GM21619 (cell line): ENCODE measurements around the gene NOTCH3.

Experiments used
- ATAC-seq: cut with Tn5 transposase; IDR thresholded peaks from one replicate; pipeline ENCODE4 v1.9.1; 2021; ENCODE audit not compliant: unreplicated experiment

The NOTCH3 gene

DNA sequence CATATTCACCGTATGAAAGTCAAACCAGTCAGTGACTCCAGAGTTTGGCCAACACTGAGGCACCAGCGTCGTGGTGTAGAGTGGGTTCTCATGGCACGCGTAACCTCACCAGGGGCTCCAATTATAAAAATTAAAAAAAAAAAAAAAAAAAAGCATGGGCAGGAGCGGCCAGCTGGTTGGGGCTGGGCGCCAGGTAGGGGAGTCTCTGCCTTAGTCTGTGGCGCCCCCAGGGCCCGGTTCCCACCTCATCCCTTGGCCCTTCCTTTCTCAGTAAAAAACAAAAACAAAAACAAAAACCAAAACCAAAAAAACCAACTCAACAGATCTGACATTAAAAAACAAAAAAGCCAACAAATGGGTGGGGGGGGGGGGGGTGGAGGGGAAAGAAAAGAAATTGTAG is 36.1 kb upstream of the NOTCH3 start:
- ATAC-seq: no peak

DNA sequence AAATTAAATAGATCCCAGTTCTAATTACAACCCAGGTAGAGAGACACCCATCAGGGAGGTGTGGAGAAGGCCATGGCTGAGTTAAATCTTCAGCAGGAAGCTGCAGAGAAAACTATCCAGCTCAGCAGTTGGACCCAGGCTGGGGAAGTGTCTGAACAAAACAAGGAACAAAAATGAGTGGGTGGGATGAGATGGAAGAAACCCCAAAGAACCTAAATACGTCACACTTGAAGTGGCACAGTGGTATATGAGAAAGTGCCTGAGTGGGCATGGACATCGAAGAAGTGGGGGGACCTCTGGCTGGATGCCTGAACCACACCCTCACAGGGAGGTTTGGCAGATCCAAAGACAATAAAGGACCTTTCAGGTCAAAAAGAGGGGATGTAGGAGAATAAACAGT is 35.0 kb upstream of the NOTCH3 start:
- ATAC-seq: no peak

DNA sequence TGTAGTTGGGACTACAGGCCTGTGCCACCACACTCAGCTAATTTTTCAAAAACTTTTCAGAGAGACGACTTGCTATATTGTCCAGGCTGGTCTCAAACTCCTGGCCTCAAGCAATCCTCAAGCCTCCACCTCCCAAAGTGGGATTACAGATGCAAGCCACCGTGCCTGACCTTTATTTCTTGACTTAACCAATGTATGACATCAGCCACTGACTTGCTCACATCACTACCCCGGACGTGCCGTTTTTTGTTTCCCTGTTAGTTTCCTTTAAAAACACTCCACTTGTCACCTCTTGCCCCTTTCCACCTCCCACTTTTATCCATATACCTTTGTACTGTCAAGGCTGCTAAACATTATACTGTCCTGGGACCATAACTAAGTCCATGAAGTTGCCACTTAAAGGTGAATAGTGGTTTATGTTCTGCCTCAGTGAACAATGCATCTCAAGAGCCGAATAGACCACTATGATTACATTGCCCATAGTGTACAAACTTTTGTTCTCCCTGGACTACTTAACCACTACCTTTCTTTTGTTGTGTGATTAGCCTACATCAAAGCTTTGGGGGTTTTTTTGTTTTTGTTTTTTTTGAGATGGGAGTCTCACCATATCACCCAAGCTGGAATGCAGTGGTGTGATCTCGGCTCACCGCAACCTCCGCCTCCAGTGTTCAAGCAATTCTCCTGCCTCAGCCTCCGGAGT is 33.8 kb upstream of the NOTCH3 start:
- ATAC-seq: no peak

DNA sequence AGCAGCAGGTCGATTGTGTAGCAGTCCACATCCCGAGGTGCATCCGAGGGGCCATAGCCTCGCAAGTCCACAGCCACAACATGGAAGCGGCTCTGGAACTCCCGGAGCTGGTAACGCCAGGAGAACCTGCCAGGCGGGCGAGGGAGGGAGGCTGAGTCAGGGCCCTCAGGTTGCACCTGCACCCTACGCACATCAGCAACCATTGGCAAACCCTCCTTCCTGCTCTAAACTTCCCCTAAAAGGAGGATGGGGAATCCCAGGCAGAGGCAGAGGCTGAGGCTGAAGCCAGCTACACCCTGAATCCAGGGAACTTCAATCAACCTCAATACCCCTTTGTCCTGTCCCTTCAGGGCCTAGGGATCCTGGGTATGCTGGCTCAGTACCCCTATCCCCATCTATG is 30.5 kb upstream of the NOTCH3 start:
- ATAC-seq: no peak

DNA sequence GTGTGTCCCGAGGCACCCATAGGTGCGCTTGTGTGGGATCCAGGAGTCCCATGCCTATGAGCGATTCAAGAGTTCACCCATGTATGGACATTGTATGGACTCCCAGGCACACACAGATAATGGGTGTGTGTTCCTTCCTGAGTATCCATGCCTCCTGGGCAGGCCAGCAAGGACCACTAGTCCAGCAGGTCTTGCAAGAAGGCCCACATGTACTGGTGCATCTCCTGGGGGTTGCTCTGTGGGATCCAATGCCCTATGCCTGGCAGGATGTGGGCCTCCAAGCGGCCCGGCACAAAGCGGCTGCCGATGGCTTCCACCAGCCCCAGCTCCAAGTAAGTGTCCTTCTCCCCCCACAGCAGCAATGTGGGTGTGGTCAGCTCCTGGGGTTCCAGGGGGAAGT is 26.5 kb upstream of the NOTCH3 start:
- no peak for ATAC-seq

DNA sequence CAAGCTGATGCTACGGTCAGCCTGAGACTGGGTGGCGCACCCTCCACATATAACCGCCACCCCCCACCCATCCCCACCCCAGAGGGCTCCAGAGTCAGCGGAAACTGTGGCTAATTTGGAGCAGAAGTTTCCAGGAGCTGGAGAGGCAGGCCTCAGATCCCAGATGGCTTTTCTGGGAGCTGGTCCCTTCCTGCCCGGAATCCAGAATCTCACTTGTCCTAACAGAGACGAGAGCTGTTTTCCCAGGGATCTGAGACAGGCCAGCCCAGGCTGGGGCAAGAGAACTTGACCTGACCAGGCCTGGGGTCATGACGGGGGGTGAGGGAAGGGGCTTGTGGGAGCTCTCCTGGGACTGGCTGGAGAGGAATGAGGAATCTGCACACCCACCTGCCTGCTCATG is 25.0 kb upstream of the NOTCH3 start:
- ATAC-seq: no peak

DNA sequence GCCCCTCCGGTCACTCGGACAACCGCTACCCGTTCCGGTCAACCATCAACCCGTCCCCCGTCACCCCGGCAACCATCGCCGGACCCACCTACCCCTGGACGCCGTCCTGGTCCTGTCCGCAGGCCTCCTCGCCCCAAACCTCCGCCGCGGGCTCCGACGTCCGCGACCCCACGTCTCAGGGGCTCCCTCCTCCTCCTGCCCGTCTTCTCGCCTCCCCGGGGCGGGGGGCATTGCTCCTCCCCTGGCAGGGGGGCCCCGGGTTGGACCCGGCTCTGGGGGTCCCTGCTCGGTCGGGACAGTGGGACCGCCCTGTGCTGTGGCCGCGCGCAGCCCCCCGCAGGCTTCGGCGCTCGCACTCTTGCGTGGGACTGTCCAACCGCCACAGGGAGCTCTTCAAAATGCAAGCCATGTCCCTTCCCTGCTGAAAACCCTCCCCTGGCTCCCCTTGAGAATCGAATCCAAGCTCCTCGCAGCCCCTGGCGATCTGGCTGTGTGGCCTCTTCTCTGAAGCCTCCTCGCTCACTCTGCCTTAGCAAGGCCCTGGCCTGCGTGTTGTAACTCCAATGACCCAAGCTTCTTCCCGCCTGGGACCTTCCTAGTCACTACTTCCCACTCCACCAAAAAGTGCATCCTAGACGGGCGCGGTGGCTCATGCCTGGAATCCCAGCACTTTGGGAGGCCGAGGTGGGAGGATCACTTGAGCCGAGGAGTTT is 23.0 kb upstream of the NOTCH3 start:
- ATAC-seq: no peak

DNA sequence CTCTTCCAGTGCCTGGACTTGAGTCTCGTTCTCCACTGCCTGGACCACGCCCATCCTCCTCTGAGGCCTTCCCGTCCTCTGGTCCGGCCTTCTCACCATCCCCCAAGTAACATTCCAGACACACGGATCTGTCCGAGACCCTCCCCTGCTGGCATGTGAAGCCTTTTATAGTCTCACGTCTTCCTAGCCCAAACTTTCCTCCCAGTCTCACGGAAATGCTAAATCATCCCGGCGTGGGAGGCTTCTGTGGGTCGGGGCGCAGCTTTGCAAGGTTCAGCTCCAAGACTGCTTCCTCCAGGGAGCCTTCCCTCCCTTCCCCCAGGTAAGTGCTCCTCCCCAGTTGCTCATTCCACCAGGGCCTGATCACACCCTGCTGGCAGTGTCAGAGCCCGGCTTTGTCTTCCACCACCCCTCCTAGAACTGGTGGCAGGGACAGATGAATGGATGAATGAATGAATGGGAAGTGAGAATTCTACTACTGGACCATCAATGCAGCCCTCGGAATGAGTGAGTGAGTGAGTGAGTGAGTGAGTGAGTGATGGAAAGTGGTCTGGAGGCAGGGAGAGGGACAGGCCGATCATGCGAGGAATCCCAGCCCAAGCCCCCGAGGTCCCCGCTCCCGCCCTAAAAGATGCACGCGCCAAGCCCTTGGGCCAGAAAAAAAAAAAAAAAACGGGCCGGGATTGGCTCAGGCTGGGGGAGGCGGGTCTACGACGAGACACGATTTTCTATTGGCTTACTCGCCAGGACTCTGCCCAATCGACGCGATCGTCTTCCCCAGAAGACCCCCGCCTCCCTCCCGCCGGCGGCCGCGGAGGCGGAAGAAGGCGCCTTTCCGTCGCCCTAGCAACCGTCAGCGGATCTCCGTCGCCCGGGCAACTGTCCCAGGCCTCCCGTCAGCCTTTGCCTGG is 22.2 kb upstream of the NOTCH3 start:
- peak; percentile 95 for ATAC-seq

DNA sequence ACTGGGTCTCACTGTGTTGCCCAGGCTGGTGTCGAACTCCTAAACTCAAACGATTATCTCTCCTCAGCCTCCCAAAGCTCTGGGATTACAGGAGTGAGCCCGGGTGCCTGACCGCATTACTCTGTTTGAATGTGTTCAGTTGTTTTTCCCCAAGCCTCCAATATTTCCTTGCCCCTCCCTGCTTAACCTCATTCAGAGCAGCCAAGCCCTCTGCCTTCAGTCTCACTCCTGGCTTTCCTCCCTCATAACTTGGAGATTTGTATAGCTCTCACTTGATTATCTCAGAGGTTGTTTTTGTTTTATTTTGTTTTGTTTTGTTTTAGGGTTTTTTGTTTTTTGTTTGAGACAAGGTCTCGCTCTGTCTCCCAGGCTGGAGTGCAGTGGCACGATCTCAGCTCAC is 20.0 kb upstream of the NOTCH3 start:
- no peak for ATAC-seq

DNA sequence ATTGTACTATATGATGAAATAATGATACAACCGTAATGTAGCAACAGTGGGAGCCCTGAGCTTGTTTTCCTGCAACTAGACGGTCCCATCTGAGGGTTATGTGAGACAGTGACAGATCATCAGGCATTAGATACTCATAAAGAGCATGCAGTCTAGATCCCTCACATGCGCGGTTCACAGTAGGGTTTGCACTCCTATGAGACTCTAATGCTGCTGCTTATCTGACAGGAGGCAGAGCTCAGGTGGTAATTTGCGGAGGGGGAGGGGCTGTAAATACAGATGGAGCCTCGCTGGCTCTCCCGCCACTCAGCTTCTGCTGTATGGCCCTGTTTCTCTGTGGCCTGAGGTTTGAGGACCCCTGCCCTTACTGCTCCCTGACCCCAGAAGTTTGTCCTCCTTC is 17.7 kb upstream of the NOTCH3 start:
- ATAC-seq: no peak

DNA sequence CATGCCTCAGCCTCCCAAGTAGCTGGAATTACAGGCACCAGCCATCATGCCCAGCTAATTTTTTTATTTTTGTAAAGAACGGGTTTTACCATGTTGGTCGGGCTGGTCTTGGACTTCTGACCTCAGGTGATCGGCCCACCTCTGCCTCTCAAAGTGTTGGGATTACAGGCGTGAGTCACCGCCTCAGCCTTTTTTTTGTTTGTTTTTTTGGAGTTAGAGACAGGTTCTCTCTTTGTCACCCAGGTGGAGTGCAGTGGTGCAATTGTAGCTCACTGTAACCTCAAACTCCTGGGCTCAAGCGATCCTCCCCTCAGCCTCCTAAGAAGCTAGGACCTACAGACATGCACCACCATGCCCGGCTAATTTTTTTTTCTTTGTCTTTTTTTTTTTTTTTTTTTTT is 15.6 kb upstream of the NOTCH3 start:
- no peak for ATAC-seq

DNA sequence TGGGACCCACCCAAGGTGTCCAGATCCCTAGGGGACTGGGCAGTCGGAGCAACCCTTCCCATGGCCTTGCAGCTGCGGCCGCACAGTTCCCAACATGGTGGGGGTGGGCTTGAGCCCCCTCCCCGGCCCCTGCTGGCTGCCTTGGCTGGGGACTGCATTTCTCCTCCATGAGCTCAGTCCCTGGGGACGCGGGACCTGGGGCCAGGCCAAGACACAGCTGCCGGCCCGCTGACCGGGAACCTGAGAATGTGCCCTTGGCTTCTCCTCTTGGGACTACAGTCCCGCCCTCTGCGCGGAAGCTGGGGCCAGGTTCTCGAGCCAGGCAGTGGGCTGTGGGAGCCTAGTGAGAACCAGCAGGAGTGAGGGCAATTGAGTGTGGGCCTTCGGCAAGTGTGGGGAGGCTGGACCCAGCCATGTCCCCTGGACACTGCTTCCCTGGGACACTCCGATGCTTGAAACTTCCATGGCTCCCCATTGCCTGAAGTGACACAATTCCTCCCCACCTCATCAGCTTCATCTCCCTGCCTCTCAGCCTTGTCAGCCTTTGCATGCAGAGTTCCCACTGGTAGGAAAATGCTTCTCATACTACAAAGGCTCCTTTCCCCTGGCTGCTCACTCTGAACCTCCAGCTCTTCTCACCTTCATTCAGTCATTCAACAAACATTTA is 13.1 kb upstream of the NOTCH3 start:
- no peak for ATAC-seq

DNA sequence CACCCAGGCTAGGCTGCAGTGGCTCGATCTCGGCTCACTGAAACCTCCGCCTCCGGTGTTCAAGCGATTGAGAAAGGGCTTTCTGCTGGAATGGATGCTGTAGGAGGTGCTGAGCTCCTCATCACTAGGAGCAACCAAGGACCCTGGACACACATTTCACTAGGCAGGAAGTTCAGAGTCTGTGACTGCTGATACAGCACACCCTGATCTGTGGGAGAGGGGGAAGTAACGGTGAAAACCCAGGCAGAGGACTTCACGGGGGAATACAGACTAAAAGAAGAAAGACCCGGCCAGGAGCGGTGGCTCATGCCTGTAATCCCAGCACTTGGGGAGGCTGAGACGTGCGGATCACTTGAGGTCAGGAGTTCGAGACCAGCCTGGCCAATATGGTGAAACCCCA is 11.9 kb upstream of the NOTCH3 start:
- no peak for ATAC-seq

DNA sequence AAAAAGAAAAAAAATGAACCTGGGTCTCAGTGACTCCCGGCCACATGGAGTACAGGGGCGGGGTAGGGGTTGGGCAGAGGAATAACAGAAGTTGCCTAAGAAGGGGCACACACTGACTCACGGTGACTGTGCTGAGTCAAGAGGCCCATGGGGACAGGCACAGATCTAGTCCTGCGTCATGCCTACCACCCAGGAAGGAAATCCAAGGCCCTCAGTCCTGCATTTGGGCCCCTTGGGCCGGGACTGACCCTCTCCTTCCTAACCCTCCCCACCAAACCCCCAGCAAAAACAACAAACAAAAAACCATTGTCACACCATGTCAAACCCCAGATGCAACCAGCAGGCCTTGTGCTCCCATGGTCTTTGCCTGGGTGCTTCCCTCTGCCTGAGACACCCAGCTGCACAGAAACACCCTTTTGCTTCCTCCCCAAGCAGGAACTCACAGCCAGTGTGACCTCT is 9.6 kb upstream of the NOTCH3 start:
- ATAC-seq: no peak

DNA sequence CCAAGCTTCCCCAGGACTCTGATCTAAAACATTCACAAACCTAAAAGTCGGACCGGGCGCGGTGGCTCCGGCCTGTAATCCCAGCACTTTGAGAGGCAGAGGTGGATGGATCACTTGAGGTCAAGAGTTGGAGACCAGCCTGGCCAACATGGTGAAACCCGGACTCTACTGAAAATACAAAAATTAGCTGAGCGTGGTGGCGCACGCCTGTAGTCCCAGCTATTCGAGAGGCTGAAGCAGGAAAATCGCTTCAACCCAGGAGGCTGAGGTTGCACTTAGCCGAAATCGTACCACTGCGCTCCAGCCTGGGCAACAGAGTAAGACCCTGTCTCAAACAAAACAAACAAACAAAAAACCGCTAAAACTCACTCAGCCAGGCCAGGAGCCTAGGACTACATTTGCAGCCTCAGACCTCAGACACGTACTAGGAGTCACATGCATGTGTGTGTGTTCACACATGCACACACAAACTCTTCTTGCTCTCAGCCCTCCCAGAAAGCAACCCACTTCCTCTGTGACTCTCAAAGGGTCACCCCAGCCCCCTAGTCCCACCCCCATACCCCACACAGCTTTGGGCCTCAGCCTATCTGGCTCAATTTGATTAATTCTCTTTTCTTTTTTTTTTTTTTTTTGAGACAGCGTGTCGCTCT is 704 bp upstream of the NOTCH3 start:
- no peak for ATAC-seq

DNA sequence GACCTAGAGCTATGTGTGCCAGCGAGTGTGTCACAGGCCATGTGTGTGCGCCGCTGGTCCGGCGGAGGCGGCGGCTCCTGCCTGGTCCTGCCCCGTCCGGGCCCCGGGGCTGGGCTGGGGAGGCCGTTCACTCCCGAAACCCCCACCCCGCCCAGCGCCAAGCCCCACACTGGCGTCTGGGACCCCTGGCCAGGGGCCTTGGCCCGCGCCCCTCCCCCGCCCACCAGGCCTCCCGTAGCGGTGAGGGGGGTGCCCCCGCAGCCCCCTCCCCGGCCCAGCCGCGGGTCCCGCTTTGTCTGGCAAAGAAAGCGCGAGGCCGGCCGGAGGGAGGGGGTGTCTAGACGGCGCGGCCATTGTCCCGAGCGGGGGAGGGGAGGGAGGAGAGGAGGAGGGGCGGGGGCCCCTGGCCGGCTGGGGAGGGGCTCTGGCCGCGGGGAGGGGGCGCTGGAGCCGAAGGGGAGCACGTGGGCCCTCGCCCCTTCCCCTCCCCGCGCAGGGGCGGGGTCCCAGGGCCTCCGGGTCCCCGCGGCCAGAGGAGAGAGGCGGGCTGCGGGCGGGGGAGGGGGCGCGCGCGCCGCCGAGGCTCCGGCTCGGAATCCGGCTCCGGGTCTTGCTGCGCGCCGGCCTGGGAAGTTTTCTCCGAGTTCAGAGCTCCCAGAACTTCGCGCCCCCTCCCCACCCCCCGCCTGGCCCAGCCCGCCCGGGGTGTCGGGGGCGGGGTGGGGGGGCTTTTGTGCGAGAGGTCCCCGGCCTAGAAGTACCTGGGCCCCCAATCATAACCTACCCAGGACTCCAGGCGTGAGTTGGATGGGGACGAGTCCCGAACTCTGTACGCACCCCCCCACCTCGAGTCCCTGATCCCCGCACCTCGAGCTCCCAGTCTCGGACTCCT is 888 bp downstream of the NOTCH3 start:
- no peak for ATAC-seq

DNA sequence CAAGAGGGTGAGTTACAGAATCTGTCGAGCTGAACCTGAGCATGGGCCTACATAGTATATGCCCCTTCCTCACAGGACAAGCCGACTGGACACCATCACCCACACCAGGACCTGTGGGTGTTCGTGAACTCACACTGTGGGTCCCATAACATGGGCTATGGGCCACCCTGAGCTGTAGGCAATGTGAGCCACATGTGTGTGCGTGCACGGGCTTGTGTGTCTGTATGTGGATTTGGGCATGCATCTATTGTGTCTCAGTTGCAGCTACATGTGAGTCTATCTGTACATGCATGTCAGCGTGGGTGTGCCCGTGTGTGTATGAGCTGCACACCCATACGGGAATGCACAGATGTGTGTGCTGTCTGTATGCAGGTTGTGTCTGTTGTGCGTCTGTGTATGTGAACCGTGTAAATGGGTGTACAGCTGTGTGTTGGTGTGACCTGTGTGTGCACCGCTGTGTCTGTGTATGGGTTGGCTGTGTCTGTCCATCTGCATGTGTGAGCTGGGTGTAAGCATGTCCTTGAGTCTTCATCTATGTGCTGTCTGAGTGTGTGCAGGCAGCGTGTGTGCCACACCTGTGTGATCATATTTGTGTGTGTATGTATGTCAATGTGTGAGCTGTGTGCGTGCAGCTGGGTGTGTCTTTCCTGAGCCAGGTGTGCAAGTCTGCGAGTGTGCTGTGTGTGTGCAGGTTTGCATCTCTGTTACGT is 1.7 kb downstream of the NOTCH3 start:
- no peak for ATAC-seq

DNA sequence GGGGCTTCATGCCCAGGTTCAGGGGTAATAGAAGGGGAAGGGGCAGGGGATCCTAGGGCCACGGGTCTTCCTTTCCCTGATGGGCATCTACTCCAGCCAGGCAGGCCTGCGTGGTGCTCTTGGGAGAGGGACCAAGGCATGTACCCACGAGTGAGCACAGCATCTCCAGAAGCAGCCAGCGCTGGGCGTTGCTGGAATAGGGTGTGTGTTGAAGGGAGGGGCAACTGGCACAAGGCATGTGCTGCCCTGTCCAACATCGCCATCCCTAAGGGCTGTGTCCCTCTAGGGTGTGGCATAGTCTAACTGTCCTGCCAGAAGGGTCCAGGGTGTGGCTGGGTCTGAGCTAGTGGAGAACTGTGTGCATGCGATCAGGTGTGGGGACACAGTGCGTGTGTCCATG is 2.9 kb downstream of the NOTCH3 start:
- no peak for ATAC-seq

DNA sequence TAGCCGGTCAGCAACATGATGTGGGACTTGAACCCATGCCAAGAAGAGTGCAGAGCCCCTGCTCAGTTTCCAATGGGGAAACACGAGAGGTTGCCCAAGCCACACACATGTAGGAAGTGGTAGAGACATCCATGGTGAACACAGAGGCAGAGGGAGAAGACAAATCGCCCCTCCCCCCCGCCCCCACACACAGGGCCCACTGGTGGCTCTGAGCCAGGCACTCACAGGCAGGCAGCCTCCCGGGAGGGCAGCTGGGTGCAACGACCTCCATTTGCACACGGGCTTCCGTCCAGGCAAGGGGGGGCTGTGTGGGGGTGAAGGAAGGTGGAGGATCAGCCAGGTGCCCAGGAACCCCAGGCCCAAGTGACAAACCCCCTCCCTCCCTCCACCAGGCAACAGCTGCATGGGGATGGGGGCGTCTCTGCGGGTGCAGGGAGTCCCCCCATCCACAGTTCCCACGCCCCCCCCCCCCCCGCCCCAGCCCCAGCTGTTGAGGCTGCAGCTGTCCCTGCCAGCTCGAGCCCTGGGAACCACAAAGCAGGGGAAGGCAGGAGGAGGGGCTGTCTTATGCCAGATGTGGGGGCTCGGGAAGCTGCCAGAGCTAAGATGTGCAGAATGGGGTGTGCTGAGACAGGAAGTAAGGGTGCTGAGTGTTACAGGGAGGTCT is 3.4 kb downstream of the NOTCH3 start:
- no peak for ATAC-seq
